Stromal cell of bone marrow (primary cell): ENCODE results near the gene FAM47B.
A peak's percentile ranks its signal among the peaks of the same experiment; 100 is the strongest.

ENCODE experiments used
- DNase-seq: peaks from one replicate; pipeline ENCODE4 v3.0.0-alpha.2; 2012; ENCODE audit warnings: low read depth

The FAM47B gene

DNA sequence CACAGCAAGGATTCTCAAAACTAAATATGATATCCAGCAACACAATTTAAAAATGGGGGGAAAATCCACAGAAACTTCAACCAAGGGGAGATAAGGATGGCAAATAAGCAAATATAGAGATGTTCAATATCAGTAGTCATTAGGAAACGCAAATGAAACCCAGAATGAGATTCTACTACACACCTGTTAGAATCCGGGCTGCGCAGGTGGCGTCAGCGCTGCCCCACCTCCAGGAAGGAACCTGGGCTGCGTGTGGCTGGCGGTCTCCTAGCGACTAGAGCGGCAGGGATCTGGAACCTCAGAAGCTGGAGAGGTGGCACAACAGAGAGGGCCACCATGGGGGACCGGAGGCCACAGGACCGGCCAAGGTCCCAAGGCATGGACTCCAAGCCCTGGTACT, at the start of gene FAM47B:
Gene FAM47B (plus strand): TSS at position 301 of the 400 bp plus-strand sequence. CDS start 36 bp downstream, at position 337.
- no peak for DNase-seq

DNA sequence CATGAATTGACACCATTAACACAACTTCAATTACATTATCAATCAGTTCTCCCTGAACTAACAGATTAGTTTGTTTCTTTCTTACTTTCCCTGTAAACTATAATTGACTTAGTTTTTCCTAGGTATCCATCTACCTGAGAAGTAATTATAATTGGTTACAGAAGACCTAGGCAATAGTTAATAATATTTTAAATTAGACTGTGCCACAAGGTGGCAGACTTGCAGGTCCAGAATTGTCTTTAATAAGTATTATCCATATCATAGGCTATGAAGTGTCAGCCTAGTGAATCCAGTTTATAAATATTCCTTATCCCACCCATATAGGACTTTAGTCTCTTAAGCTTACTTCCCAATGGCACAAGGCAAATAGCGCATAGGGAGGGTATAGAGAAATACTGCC, 48.9 kb upstream of the FAM47B start:
- DNase-seq = no peak

GRCh38 chrX:34900691-34901090, 41.9 kb upstream of the FAM47B start:
- no peak for DNase-seq

DNA sequence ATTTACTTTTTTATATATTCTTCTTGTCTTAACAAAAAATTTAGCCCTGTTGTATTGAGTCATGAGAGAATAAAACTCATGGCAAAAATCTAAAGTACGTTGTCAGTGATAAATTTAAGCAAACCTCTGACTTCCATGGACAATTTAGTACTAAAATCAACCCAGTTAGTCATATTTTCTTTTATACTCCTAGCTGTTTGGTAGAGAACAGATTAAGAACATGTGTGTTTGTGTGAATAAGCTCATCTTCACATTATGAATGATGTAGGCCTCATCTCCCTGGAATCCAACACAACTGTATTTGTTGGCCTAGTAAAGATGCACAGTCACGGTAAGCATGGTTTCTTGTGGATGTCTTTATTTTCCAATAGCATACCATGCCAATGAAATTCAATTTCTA, 40.8 kb upstream of the FAM47B start:
- peak; percentile 38 for DNase-seq

DNA sequence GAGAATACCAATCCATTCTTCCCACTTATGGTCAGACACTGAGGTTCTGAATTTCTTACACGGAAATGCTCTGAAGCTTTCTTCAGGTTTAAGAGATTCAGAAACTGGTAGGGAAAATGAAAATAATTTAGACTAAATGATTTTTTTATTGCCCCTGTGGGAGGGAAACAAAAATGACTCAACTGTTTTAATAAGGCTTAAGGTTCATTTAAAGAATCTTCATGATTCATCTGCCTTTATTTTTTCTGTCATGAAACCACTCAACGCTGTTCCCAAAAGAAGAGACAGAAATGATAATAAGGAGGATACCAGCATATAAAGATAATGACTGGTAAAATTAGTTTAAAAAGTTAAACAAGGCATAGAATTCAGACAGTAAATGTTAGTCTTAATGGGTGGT, 39.3 kb upstream of the FAM47B start:
- DNase-seq = peak; percentile 49

DNA sequence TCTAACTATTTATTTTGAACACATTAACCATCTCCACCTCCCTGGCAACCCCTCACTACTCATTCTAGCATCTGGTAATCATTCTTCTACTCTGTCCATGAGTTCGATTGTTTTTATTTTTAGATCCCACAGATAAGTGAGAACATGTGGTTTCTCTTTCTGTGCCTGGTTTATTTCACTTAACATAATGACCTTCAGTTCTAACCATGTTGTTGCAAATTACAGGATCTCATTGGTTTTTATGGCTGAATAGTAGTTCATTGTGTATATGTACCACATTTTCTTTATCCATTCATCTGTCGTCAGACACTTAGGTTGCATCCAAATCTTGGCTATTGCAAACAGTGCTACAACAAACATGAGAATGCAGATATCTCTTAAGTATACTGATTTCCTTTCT, 33.4 kb upstream of the FAM47B start:
- DNase-seq = no peak

GRCh38 chrX:34915463-34916225, 27.0 kb upstream of the FAM47B start:
- no peak for DNase-seq

DNA sequence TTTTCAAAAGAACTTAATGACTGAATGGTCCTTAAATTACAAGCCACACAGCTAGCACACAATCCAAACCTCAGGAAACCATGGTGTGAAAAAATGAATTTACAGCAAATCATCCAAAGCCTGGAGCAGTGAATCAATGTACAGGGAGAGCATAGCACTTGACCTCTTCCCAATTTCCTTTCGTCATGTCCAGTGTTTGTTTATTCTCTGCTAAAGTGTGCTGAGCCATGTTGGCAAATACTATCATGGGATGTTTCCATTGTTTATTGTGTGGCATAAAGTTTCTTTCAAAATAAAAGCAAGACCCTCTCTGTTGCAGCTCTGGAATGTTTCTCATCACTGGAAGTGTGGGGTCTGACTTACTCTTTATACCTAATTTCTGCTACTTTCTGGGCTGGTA, 25.4 kb upstream of the FAM47B start:
- no peak for DNase-seq

GRCh38 chrX:34918091-34918736, 24.4 kb upstream of the FAM47B start:
- peak; percentile 27 for DNase-seq

DNA sequence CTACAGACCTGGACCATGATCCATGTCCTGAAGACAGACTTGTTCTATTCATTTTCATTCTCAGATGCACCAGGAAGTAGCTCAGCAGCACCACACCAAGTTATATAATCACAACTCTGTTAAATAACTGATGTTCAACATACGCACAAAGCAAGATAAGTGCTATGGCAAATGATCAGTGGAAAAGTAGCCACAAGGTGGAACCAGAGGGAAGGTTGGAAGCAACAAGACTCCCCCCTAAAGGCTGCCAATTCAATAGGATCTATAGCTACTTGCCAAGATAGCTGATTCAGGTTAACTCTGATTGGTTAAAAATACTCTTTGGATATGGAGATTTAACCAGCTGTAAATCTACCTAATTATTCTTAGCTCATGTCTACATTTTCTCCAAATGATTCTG, 23.7 kb upstream of the FAM47B start:
- peak; percentile 28 for DNase-seq

- DNase-seq = no peak
Observed at GRCh38 chrX:34927866-34928265, 14.7 kb upstream of the FAM47B start.

- DNase-seq = no peak
Observed at GRCh38 chrX:34943235-34943634, 639 bp downstream of the FAM47B start.

DNA sequence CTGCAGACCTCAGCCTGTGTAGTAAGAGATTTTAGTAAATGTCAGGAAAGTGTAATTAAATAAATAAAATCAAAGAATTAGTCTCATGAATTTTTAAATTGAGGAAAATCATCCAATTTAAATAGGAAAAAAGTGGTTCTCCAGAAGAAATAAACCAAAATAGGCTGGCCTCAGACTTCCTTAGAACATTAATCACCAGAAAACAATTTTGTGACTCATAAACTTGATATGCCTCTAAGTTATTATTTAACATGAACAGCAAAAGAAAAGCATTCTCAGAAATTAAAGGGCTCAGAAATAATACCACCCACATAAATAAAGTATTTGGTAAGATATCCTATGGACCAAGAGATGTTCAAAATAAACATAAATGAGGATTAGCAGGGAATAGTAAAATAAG, 14.3 kb downstream of the FAM47B start:
- peak; percentile 21 for DNase-seq

DNA sequence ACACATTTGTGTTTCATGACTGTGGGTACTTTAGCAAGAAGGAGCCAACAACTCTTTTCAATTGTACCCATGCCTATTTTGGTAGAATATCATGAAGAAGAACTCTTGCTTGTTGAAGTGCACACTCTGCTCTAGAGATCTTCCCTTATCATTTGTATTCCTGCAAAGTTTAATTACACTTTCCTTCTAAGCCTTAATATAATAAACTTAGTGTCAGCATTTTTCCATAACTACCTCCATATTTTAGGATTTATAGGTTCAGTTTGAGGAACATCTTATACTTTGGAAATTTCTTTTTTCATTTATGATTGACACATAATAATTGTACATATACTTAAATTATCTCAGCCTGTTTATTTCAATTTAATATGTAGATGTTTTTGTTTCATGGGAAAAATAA, 19.1 kb downstream of the FAM47B start:
- DNase-seq = no peak

DNA sequence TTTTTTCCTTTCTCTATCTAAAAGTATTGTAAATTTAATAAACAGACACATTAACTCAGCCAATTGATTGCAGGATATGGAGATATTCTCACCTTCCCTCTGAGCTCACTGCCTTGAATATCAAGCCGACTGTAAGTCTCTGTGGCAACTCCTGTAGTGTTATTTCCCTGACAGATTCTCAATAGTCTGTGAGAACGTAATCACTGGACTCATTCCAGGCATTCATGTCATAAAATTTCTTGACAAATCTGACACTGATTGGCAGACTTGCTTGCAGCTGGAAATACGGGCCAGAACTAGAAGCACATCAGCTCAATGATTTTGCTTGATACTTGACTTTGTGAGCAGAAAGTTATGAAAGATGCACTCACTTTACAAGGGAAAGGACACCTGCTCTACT, 29.6 kb downstream of the FAM47B start:
- DNase-seq = no peak

DNA sequence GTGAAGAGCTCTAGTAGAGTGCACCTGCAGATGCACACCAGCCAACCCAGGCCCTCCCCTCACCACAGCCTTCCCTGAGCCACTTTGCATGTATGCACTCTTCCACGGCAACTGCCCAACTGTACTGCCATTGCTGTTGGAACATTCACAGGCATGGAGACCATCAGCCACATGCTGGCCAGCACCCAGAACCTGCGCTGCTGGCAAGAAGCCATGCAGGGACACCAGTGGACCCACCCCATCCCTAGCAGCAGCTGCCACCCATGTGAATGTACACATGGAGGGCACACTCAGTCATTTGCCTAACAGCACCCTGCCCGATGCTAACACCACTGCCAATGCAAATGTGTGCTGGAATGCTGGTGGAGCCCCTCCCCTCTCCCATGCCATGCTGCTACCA, 35.6 kb downstream of the FAM47B start:
- DNase-seq = no peak

DNA sequence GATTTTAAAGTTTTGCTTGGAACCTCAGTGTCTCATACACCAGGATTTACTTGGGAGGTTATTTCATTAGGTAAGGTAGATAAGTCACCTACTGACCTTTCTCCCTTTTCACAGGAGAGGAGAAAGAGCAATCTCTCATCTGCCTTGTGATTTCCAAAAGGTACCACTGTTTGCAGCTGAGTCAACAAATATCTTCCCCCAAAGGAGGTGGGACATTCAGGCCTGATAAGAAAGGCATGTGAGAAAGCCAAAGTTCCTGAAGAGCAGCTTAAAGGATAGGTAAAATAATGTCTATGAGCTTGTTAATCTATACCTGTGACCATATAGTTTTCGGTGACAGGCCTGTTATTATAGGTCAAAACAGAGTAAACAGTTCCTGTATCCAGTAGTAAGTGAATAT, 45.0 kb downstream of the FAM47B start:
- no peak for DNase-seq
